GM19467 (cell line): ENCODE data around the gene GGT7.
"Not testable (repeated sequence)": the region's sequence is repeated elsewhere in the genome, so short reads cannot be mapped to it uniquely, and the experiment has no call there.

Source experiments
- ATAC-seq: cut with Tn5 transposase; IDR thresholded peaks from one replicate; pipeline ENCODE4 v1.9.1; 2021; ENCODE audit warnings: mild to moderate bottlenecking, moderate library complexity; ENCODE audit not compliant: unreplicated experiment

The GGT7 gene

DNA sequence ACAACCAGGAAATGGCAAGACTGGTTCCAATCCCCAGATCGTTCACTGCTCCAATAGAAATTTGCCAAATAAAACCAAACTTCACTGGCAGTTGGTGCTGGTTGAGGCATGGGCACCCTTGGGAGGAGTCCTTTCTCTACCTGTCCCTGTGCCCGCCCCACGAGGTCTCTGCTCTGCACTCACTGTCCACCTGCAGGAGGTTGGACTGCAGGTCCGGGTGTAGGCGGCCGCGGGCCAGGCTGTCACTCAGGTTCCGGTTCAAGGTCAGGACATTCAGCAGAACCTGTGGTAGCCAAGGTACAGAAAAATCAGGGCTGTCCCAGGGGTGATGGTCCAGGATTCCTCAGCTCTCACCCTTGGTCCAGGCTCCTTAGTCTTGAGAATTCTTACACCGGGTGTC lies 22.9 kb downstream of the GGT7 start:
- ATAC-seq, result no peak

DNA sequence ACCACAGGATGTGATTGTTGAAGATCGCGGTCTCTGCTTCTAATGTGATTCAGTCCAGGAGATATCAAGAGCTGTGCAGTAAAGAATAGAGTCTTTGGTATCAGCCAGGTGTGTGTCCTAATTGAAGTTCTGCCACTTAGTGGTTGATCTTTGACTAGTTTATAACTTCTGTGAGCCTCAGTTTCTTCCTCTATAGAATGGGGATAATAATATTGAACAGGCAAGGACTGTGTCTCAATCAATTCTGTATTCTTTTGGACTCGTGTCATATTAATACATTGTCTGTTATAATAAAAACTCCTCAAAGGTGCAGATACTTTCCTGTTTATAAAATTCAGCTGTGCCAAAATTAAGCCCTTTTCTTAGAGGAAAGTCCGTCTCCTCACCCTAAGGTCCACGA lies 24.1 kb downstream of the GGT7 start:
- ATAC-seq, result no peak

DNA sequence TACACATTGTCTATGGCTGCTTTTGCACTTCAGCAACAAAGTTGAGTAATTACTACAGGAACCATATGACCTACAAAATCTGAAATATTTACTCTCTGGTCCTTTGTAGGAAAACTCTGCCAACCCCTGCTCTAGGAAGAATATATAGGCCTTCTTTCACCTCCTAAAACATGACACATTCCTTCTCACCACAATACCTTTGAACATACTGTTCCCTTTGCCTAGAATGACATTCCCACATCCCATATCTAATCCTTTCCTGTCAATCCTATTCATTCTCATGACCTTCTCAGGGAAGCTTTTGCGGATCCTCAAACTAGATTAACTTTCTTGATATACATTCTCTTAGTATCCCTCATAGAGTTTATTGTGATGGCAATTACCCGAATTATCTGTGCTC lies 29.2 kb downstream of the GGT7 start:
- ATAC-seq, result no peak

DNA sequence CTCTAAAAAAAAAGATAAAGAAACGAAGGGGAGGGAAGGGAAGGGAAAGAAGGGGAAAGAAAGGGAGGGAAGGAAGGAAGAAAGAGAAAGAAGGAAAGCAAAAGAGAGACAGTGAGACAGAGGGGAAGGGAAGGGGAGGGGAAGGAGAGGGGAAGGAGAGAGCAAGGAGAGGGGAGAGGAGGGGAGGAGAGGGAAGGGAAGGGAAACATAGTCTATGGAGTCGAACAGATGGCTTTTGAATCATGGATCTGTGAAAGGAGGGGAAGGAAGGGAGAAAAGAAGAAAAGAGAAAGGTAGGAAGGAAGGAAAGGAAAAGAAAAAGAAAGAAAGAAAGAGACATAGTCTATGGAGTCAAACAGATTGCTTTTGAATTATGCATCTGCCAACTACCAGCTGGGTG lies 30.5 kb downstream of the GGT7 start:
- no peak for ATAC-seq

DNA sequence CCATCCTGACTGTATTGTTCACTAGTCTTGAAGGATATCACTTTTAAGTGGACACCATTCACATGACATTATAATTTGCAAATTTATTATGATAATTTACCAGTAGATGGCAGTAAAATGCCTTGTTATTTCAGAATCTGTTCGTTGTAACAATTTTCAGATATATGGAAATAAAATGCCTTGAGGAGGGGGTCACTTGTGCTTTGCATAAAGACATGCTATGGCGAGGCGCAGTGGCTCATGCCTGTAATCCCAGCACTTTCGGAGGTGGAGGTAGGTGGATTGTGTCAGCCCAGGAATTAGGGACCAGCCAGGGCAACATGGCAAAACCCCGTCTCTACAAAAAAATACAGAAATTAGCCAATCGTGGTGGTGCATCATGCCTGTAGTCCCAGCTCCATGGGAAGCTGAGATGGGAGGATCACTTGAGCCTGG lies 38.2 kb downstream of the GGT7 start:
- no peak for ATAC-seq

DNA sequence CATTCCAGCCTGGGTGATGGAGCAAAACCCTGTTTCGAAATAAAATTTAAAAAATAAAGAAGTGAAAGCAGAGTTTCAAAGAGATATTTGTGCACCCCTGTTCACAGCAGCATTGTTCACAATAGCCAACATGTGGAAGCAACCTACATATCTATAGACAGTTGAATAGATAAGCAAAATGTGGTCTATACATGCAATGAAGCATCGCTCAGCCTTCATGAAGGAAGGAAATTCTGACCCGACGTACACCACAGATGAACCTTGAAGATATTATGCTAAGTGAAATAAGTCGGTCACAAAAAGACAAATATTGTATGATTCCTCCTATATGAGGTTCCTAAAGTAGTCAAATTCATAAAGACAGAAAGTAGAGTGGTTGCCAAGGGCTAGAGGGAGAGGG lies 40.7 kb downstream of the GGT7 start:
- ATAC-seq, result no peak

DNA sequence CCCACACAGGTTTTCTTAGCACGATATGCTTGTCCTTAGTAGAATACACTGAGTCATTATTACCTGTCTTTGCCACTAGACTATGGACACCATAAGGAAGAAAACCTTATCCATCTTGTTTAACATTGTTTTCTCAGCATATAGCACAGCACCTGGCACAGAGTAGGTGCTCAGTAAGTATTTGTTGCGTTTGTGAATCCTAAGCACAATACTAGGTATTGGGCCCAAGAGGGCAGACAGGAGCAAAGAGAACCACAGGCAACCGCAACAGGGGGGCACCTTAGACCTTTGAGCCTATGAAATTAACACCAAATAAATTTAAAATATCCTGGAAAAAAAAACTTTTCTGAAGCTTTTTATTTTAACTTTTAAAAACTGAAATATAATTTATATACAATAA lies 43.5 kb downstream of the GGT7 start:
- ATAC-seq, result no peak

DNA sequence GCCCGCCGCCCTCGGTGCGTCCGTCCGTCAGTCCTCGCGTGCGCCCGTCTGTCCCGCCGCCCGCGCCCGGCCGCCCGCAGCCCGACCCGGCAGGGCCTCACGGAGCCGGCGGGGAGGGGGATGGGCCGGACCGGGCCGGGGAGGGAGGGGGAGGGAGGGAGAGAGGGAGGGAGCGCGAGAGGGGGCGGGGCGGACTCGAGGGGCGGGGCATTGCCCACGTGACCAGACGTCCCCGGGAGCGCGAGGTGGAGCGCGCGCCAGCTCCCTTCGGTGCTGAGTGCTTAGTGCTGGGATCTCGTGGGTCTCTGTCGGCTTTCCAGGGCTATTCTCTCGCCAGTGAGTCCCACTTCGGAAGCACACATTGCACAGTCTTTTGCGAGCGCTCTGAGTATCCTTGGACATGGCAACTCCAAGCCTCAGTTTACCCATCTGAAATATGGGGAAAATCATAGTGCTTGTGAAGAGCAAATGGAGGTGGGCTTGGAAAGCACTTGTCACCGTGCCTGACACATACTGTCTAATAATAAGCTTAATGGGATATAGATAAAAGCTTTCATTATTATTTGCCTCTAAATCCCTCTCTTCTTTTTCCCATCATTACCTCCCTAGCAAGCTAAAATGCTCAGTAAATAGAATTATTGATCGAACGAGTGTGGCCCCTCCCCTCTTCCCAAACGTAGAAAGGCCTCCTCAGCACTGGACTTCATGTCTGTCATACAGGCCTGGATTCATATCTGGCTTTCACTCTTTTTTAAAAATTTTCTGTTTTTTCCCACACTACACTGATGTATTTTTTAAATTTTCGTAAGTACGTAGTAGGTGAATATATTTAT lies 46.9 kb downstream of the GGT7 start, which contains the start of gene NCOA6:
TSS of gene NCOA6 (minus strand) at position 122 of the 833 bp plus-strand sequence. CDS start 43,296 bp downstream, outside the sequence.
- peak; percentile 40 for ATAC-seq

DNA sequence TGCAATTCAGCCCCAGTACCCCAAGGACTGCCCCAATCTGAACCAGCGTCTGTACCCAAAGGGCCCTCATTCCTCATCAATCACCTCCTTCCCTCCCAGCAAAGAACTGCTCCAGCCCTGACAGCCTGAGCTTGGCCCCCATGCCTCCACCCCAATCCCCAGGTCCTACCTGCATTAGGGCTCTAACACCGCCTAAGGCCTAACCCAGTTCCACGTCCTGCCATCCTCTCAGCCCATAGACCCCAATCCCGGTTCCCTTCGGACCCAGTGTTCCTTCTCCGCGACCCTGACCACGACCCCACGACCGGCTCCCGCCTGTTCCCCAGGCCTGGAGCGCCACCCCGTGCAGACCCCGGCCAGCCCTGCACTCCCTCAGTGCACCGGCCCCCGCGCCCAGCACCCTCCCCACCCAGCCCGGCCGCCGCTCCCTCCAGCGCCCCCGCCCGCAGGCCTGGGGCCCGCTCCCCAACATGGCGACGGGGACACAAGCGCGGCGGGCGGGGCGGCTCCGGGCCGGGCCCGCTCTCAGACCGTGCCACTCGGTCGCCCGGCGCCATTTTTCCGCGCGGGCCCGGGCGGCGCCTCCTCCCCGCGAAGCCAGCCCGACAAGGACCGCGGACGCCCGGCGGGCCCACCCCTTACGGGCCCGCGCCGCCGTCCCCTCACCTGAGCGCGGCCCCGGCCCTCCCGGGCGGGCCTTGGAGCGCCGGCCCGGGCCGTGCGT lies 47.7 kb downstream of the GGT7 start:
- peak; percentile 56 for ATAC-seq

DNA sequence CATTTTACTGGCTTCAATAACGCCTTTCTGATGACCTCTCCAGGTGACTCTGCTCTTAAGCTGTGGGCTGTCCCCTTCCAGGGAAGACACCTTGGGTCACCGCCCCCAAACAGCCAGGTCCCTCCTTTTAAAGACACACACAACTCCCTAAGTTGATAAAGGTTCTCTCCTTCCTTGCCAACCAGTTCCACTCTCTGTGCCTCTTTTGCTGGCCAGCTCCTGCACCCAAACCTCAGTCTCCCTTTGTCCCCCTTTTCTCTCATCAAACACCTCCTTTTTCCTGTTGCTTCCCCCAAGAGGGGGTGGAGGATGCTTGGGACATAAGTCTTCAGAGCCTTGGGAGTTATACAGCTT lies 48.2 kb downstream of the GGT7 start:
- ATAC-seq, result no peak

DNA sequence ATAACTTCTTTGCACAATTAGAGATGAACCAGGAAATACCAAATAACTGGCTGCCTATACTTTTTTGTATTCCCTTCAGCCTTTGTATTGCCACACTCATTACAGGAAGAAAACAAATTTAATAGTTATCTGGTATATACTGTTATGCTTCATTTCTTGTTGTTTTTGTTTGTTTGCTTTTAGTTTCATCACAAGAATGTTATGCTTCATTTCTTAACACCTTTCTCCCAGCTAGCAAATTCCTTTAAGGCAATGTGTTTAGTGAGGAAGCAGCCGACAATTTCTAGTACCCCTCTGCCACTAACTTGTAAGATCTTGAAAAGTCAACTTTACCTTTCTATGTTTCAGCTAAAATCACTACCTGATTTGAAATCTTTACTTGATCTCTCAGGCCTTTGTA lies 48.6 kb downstream of the GGT7 start:
- no peak for ATAC-seq

DNA sequence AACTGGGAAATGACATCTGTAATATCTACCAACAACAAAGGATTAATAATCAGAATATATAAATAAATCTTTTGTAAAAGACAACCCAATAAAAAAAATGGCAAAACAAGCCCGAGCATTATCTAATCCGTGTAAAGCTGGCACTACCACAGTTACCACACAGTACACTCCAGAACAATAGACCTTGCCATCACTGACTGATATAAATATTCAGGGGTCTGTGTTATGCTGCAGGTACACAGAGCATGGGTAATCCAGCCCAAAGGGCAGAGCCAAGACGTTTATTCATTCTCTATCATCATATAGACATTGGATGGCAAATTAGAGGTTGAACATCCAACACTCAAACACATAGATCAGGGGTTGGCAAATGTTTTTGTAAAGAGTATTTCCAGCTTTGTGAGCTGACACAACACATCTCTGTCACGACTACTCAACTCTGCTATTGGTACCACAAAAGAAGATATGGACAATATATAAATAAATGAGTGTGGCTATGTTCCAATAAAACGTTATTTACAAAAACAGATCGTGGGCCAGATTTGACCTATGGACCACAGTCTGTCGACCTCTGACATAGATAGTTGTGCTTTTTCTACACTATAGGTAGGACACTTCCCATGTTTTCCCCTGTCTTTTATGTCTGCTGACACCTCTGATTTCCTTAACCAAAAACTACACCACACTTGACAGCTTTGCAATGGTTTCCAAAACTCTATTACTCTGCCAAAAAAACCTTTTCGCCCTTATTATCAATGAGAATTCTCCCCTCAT lies 51.7 kb downstream of the GGT7 start:
- no peak for ATAC-seq

DNA sequence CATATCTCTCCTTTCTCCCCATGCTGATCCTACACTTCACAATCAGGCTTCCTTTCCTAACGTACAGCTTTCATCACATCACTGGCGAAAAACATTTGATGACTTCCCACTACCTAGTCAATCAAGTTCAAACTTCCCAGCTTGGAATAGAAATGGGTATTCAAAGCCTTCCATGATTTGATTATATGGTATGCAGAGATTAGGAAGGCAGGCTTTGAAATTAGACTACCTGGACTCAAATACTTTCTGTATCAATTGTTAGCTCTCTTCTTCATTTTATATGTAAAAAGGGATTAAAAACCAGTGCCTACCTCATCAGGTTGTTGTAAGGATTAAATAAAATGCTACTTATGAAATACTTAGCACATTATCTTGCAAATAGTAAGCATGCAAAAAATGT lies 54.9 kb downstream of the GGT7 start:
- ATAC-seq, result no peak

DNA sequence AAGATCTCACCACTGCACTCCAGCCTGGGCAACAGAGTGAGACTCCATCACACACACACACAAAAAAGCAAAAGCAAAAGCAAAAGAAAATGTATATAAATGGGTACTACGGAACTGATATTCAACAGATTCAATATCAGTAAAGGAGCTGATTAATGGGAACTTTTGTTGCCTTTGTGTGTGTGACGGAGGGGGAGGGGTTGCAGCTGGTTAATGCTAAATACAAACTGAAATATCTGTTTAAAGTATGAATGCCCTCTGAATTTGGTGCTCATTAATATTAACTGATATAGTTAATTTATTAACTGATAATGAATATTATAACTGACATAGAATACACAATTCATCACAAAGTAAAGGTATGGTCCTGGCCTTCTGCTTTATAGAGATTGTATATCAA lies 55.6 kb downstream of the GGT7 start:
- no peak for ATAC-seq

DNA sequence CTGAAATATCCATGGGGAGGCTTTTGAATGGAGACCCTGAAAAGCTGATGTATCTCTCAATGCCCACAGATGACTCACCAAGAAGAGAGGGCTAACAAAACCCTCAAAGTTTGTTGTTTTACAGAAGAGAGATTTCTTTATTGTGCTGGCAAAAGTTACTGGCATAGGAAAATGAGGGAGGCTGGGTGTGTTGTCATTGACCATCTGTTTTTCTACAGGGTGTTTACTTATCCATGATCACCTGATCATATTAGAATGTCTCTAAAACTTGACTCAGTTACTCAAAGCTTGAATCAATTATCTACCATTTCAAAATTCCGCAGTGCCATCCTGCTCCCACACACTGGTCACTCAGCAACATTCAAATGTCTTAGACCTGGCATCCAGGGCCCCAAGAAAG lies 57.0 kb downstream of the GGT7 start:
- ATAC-seq, result no peak

DNA sequence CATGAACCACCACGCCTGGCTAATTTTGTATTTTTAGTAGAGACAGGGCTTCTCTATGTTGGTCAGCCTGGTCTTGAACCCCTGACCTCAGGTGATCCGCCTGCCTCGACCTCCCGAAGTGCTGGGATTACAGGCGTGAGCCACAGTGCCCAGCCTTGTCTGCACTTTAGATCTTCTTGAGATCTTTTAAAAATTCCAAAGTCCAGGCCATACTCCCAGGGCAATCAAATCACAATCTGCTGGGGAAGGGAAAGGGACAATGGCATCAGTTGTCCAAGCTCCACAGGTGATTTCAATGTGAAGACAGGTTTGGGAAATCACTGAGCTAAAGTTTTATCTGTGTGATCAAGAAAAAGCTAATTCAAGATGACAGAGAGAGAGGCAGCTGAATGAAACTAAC lies 64.1 kb downstream of the GGT7 start:
- no peak for ATAC-seq

DNA sequence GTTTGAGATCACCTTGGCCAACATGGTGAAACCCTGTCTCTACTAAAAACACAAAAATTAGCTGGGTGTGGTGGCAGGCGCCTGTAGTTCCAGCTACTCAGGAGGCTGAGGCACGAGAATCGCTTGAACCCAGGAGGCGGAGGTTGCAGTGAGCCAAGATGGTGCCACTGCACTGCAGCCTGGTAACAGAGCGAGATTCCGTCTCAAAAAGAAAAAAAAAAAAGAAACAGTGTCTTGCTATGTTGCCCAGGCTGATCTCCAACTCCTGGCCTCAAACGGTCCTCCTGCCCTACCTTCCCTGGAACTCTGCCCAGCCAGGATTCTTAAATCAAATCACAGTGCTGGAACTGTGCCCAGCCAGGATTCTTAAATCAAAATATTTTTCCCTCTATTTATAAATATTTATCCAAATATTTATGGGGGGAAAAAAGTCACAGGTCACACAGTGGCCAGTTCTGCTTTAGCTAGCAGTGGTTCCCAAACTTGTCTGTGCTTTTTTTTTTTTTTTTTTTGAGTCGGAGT lies 64.7 kb downstream of the GGT7 start:
- not testable (repeated sequence) for ATAC-seq

DNA sequence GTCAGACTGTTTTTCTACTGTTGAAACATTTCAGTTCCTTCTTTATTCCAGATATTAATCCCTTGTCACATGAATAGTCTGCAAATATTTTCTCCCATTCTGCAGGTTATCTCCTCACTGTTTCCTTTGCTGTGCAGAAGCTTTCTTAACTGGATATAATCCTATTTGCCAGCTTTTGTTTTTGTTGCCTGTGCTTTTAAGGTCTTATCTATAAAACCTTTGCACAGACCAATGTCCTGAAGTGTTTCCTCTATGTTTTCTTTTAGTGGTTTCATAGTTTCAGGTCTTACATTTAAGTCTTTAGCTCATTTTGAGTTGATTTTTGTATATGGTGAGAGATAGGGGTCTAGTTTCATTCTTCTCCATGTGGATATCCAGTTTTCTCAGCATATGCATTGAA lies 66.4 kb downstream of the GGT7 start:
- no peak for ATAC-seq

DNA sequence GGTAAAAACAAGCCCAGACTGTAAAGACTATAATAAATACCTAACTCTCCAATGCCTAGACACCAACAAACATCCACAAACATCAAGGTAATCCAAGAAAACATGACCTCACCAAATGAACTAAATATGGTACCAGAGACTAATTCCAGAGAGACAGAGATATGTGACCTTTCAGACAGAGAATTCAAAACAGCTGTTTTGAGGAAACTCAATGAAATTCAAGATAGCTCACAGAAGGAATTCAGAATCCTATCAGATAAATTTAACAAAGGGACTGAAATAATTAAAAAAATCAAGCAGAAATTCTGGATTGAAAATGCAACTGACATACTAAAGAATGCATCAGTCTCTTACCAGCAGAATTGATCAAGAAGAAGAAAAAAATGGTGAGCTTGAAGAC lies 73.8 kb downstream of the GGT7 start:
- no peak for ATAC-seq

DNA sequence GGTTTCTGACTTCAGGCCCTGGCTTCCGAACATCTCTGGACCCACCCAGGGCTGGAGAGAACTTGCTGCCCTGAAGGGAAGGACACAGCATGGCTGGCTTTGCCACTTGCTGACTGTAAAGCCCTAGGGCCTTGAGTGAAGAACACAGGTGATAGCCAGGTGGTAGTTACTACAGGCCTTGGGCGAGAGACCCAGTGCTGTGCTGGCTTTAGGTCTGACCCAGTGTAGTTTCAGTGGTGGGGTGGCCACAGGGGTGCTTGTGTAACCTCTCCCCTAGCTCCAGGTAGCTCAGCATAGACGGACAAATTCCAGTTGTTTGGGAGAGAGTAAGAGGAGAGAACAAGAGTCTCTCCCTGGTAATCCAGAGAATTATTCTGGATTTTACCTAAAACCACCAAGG lies 74.3 kb downstream of the GGT7 start:
- no peak for ATAC-seq
